Islet of Langerhans (tissue), 1 donor: ENCODE measurements around the gene STBD1.
"Not testable (repeated sequence)": the region's sequence is repeated elsewhere in the genome, so short reads cannot be mapped to it uniquely, and the experiment has no call there.

ENCODE experiments used
- FAIRE-seq: peaks from one replicate; lab custom pipeline; 2011; peaks lifted over from hg19 to GRCh38; lab: Jason Lieb, UNC

STBD1 gene

GRCh38 chr4:76305971-76306881 lies at the start of gene STBD1:
TSS of gene STBD1 (plus strand) at chr4:76306733. CDS start at chr4:76306770, 37 bp downstream.
- FAIRE-seq: no peak

GRCh38 chr4:76256968-76257367 lies 49.6 kb upstream of the STBD1 start:
- no peak for FAIRE-seq

GRCh38 chr4:76257824-76258223 lies 48.7 kb upstream of the STBD1 start:
- no peak for FAIRE-seq

GRCh38 chr4:76260571-76260970 lies 46.0 kb upstream of the STBD1 start:
- FAIRE-seq: no peak

GRCh38 chr4:76265631-76266218 lies 40.8 kb upstream of the STBD1 start:
- no peak for FAIRE-seq

- no peak for FAIRE-seq
These were observed 39.9 kb upstream of the STBD1 start for GRCh38 chr4:76266627-76267026.

GRCh38 chr4:76267811-76268210 lies 38.7 kb upstream of the STBD1 start:
- no peak for FAIRE-seq

- peak; percentile 82 for FAIRE-seq
These were observed 36.0 kb upstream of the STBD1 start for GRCh38 chr4:76270244-76271175.

GRCh38 chr4:76271248-76271647 lies 35.3 kb upstream of the STBD1 start:
- no peak for FAIRE-seq

GRCh38 chr4:76272073-76272472 lies 34.5 kb upstream of the STBD1 start:
- no peak for FAIRE-seq

- no peak for FAIRE-seq
These were observed 34.0 kb upstream of the STBD1 start for GRCh38 chr4:76272582-76272981.

GRCh38 chr4:76272999-76273398 lies 33.5 kb upstream of the STBD1 start:
- no peak for FAIRE-seq

- no peak for FAIRE-seq
These were observed 30.9 kb upstream of the STBD1 start for GRCh38 chr4:76275486-76276124.

- FAIRE-seq: no peak
These were observed 29.7 kb upstream of the STBD1 start for GRCh38 chr4:76276813-76277212.

GRCh38 chr4:76277667-76278066 lies 28.9 kb upstream of the STBD1 start:
- FAIRE-seq: no peak

- no peak for FAIRE-seq
These were observed 27.9 kb upstream of the STBD1 start for GRCh38 chr4:76278583-76278982.

- no peak for FAIRE-seq
These were observed 27.1 kb upstream of the STBD1 start for GRCh38 chr4:76279462-76279861.

GRCh38 chr4:76280488-76281441 lies 25.8 kb upstream of the STBD1 start:
- FAIRE-seq: no peak

GRCh38 chr4:76281594-76281993 lies 24.9 kb upstream of the STBD1 start:
- not testable (repeated sequence) for FAIRE-seq

GRCh38 chr4:76282941-76283689 lies 23.4 kb upstream of the STBD1 start:
- FAIRE-seq: no peak
